ENCODE results near the gene C1QTNF9.
"Not testable (repeated sequence)": the region's sequence is repeated elsewhere in the genome, so short reads cannot be mapped to it uniquely, and the experiment has no call there.

The C1QTNF9 gene

GRCh38 chr13:24284889-24285565, 24.4 kb upstream of the C1QTNF9 start:
- no peak for DNase-seq

- no peak for DNase-seq
Measured at GRCh38 chr13:24286624-24287023, 22.8 kb upstream of the C1QTNF9 start.

- no peak for DNase-seq
Measured at GRCh38 chr13:24287748-24288287, 21.6 kb upstream of the C1QTNF9 start.

- DNase-seq: no peak
Measured at GRCh38 chr13:24288870-24289269, 20.5 kb upstream of the C1QTNF9 start.

GRCh38 chr13:24290280-24290932, 19.0 kb upstream of the C1QTNF9 start:
- no peak for DNase-seq

- no peak for DNase-seq
Measured at GRCh38 chr13:24292481-24292880, 16.9 kb upstream of the C1QTNF9 start.

GRCh38 chr13:24293746-24294145, 15.6 kb upstream of the C1QTNF9 start:
- no peak for DNase-seq

- no peak for DNase-seq
Measured at GRCh38 chr13:24299488-24300114, 9.8 kb upstream of the C1QTNF9 start.

- DNase-seq: no peak
Measured at GRCh38 chr13:24301434-24301833, 7.9 kb upstream of the C1QTNF9 start.

GRCh38 chr13:24301911-24302310, 7.5 kb upstream of the C1QTNF9 start:
- DNase-seq: no peak

GRCh38 chr13:24304620-24305019, 4.8 kb upstream of the C1QTNF9 start:
- DNase-seq: no peak

- no peak for DNase-seq
Measured at GRCh38 chr13:24306632-24307031, 2.7 kb upstream of the C1QTNF9 start.

- DNase-seq: peak; percentile 30
Measured at GRCh38 chr13:24307211-24308067, 1.9 kb upstream of the C1QTNF9 start.

GRCh38 chr13:24308068-24308445, 1.3 kb upstream of the C1QTNF9 start:
- no peak for DNase-seq

- no peak for DNase-seq
Measured at GRCh38 chr13:24308488-24309020, 826 bp upstream of the C1QTNF9 start.

GRCh38 chr13:24313439-24313838, 4.1 kb downstream of the C1QTNF9 start:
- no peak for DNase-seq

GRCh38 chr13:24317835-24318234, 8.5 kb downstream of the C1QTNF9 start:
- not testable (repeated sequence) for DNase-seq

- not testable (repeated sequence) for DNase-seq
Measured at GRCh38 chr13:24318878-24319277, 9.5 kb downstream of the C1QTNF9 start.

- DNase-seq: not testable (repeated sequence)
Measured at GRCh38 chr13:24319641-24320040, 10.3 kb downstream of the C1QTNF9 start.

- not testable (repeated sequence) for DNase-seq
Measured at GRCh38 chr13:24321416-24321815, 12.0 kb downstream of the C1QTNF9 start.

- not testable (repeated sequence) for DNase-seq
Measured at GRCh38 chr13:24322470-24322869, 13.1 kb downstream of the C1QTNF9 start.

GRCh38 chr13:24323036-24323738, 13.8 kb downstream of the C1QTNF9 start:
- DNase-seq: no peak
